Measurements from ENCODE around the gene TMEM200B. TPM values are rescaled to one million over a fixed set of nuclear protein-coding genes. Genes with fewer than 3 reads are reported as not detected.

Gene TMEM200B
- total RNA-seq, 1 donor from 2014 or later: 8.7 TPM

DNA sequence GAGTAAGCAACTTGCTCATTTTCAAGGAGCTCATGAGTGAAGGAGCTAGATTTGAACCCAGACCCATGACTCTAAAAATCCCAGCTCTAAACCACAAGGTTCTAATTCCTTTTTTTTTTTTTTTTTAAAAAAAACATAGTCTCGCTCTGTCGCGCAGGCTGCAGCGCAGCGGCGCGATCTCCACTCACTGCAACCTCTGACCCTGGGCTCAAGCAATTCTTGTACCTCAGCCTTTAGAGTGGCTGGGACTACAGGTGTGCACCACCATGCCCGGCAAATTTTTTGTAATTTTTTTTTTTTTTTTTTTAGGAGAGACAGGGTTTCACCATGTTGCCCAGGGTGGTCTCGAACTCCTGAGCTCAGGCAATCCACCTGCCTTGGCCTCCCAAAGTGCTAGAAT, 44.2 kb upstream of the TMEM200B start:
- no peak for ATAC-seq
- Histone ChIP-seq H3K36me3 (peaks cover 53% of the 10 kb centered on the region), H3K4me1 (peaks cover 20% of the 10 kb centered on the region)

DNA sequence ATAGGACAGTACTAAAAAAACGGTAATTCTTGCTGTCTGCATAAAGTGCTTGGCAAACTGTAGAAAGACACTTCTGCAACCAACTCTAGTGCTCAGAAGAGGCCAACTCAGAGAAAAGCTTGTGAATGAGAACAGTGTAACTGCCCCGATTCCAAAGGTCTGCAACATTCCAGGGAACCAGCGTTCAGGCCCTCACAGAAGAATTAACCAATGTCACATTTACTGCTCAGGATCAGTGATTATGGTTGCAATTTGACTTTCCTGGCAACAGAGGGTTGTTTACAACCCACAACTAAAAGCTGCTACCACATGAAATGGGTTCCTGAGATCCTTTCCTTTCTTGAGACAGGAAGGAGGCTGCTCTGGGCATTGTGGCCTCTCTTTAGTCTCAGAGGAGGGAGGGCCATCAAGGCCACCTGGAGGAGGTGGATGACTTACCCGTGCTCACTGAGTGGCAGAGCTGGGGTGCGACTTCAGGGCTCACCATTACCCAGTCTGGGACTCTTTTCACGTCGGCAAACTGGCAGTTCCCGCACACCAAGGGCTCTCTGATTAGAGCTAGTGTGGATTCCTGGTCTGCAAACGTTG, 42.7 kb upstream of the TMEM200B start:
- Histone ChIP-seq H3K27me3 (no peaks in the 10 kb centered on the region), H3K4me1 (peaks cover 30% of the 10 kb centered on the region), H3K36me3 (peaks cover 53% of the 10 kb centered on the region), H3K27ac (no peak overlapping the region), H3K9me3 (no peaks in the 10 kb centered on the region), H3K4me3 (no peak overlapping the region)
- intact Hi-C loops (cut with DNase I): no loop called here
- TF ChIP-seq, protein P1, sequence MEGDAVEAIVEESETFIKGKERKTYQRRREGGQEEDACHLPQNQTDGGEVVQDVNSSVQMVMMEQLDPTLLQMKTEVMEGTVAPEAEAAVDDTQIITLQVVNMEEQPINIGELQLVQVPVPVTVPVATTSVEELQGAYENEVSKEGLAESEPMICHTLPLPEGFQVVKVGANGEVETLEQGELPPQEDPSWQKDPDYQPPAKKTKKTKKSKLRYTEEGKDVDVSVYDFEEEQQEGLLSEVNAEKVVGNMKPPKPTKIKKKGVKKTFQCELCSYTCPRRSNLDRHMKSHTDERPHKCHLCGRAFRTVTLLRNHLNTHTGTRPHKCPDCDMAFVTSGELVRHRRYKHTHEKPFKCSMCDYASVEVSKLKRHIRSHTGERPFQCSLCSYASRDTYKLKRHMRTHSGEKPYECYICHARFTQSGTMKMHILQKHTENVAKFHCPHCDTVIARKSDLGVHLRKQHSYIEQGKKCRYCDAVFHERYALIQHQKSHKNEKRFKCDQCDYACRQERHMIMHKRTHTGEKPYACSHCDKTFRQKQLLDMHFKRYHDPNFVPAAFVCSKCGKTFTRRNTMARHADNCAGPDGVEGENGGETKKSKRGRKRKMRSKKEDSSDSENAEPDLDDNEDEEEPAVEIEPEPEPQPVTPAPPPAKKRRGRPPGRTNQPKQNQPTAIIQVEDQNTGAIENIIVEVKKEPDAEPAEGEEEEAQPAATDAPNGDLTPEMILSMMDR (IDR thresholded peaks at IDR 0.05): no peak
- ATAC-seq (no peak), DNase-seq (no peak)

More for the DNA sequence above, 44.2 kb upstream of the TMEM200B start:
- DNase-seq: no peak
- TF ChIP-seq, protein P1 (IDR thresholded peaks at IDR 0.05): no peak
- H3K27ac ChIP-seq: no peak overlapping the region
- H3K4me3 ChIP-seq: no peak overlapping the region
- intact Hi-C loops (cut with DNase I): no loop called here
- H3K27me3 ChIP-seq: no peaks in the 10 kb centered on the region
- H3K9me3 ChIP-seq: no peaks in the 10 kb centered on the region

DNA sequence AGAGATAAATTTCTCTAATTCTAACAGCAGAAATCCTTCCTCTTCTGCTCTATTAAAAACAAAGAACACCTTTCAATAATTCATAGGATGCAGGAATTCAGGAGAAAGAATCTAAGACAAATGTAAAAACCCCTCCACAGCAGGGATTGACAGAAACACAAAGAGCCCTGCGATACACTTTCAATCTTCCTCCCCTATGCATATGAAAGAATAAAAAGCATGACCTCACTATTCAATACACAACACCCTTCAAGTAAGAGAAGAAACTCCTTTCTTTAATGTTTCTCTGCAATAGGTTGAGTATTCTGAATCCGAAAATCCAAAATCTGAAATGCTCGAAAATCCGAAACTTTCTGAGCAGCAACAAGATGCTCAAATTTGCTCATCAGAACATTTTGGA, 40.9 kb upstream of the TMEM200B start:
- DNase-seq (no peak), ATAC-seq (no peak)
- Histone ChIP-seq H3K4me3 (no peak overlapping the region), H3K27me3 (no peaks in the 10 kb centered on the region), H3K36me3 (peaks cover 67% of the 10 kb centered on the region), H3K9me3 (no peaks in the 10 kb centered on the region), H3K4me1 (peaks cover 26% of the 10 kb centered on the region), H3K27ac (no peak overlapping the region)
- intact Hi-C loops (cut with DNase I): no loop called here
- TF ChIP-seq, protein P1 (IDR thresholded peaks at IDR 0.05): no peak

DNA sequence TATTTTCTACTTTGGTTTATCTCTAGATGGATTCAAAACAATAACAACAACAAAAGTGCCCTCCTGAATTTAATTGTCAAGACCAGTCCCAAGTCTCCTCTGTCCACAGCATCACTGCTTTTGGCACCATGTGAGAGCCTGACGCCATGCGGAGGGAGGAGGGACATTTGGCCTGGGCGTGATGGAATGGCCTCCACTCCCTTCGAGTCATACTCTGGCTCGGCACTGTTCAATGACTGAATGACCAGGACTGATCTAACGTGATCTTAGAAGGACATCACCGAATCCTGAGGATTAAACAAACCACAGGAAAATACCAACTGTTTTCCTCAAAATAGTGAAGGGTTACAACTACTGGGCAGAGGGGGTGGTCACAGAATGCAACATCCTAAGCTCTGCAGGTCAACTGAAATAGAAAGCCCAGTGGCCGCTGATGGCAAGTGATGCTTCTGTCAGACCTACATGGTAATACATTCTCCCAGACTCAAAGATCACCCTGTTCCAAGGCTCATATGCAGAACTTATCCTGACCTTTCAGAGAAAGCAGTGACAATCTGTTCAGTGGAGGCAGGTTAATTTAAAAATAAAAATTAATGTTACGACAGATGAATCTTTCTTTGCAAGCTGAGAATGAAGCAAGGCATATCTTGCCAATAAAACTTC, 38.9 kb upstream of the TMEM200B start:
- Histone ChIP-seq H3K9me3 (no peaks in the 10 kb centered on the region), H3K27ac (no peak overlapping the region), H3K27me3 (no peaks in the 10 kb centered on the region), H3K4me3 (no peak overlapping the region), H3K4me1 (peaks cover 27% of the 10 kb centered on the region), H3K36me3 (peaks cover 77% of the 10 kb centered on the region)
- TF ChIP-seq, protein P1 (IDR thresholded peaks at IDR 0.05): no peak
- no peak for ATAC-seq
- intact Hi-C loops (cut with DNase I): no loop called here
- no peak for DNase-seq

DNA sequence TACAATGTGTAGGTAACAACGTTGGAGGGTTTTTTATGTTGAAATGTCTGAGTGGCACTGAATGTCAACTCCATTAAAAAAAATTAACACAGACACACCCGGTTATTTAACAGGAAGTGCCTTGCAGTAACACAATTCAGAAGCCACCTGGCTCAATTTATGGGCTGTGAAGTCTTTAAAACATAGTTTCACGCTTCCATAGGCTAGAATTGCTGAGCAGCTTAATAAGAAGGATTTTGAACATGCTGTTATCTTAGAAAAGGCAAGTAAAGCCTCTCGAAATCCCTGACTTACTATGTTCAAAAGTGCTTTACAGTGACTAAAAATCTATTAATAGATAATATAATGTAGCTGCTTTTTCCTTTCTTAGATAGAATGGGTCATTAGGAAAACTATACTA, 38.3 kb upstream of the TMEM200B start:
- Histone ChIP-seq H3K9me3 (no peaks in the 10 kb centered on the region), H3K27ac (no peak overlapping the region), H3K4me1 (peaks cover 33% of the 10 kb centered on the region), H3K36me3 (peaks cover 77% of the 10 kb centered on the region), H3K4me3 (no peak overlapping the region), H3K27me3 (no peaks in the 10 kb centered on the region)
- TF ChIP-seq, protein P1 (IDR thresholded peaks at IDR 0.05): no peak
- ATAC-seq: no peak
- intact Hi-C loops (cut with DNase I): no loop called here
- DNase-seq: no peak

All from upper lobe of right lung (tissue), 1 donor.